DMS79 (cell line): ENCODE data around the gene TIAM2.
A peak's percentile ranks its signal among the peaks of the same experiment; 100 is the strongest.

ENCODE experiments used
- DNase-seq: peaks from one replicate; lab custom pipeline; 2025; lab: John Stamatoyannopoulos, UW

TIAM2 gene

DNA sequence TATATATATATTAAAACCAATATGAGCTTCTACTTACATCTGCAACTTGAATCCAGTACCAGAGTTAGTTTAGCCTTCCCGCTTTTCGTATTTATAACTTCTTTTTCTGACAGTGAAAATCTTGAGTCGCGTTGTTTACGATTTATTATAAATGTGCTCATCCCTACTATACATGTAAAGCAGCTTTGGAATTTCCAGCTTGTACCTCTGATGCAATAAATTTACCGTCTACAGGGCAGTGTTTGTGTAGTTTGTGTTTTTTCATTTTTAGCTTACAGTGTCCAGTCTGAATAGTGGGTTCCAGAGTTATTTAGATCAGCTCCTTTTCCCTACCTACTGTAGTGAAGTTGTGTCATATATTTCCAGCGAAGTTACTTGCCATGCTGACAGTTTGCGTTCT is 66.3 kb downstream of the TIAM2 start:
- DNase-seq = no peak

DNA sequence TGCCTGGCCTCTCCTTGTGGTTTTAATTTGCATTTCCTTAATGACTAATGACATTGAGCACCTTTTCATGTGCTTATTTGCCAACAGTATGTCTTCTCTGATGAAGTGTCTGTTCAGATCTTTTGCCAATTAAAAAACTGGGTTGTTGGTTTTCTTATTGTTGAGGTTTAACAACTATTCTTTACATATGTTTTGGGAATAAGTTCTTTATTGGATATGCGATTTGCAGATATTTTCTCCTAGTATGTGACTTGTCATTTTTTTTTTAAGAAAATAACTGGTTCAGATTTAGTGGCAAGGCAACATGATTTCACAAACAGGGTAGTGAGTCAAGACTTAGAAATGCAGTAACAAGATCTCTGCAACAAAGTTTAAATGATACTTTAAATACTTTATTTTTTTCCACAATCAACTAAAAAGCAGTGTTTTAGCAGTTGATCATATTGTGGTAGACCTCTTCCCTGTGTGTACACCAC is 67.8 kb downstream of the TIAM2 start:
- DNase-seq = no peak

DNA sequence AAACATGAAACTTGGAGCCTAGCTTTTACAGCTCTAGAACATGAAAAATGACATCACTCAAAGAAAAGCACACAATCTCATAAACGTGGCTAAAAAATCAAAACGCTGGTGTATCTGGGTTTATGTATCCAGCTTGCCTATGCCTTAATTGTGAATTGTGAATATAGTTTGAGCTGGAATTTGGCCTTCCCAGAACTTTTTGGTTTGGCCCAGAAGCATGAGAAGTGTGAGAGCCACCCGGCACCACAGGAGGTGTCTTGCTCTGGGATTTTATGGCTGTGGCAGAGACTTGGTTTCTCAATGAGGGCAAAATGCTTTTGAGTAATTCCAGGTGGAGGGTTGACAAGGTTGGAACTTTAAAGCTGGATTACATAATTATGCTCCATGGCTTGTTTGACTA is 69.2 kb downstream of the TIAM2 start:
- DNase-seq = no peak

DNA sequence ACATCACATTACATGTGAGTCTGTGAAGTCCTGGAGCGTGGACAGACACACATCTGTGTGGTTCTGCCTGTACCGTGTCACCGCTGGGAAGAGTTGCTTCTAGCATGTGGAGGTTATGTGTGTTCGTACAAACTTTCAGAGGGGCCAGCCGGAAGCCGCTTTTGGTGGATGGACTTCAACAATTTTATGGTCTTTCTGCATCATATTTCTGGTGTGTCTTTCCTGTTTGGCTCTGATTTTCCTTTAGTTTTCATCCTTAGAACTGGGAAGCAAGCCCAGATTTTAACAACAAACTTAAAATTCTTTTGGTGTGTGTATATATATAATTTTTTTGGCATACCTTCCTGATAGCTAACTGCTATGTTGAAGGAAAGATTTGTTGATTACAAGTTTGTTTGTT is 71.2 kb downstream of the TIAM2 start:
- DNase-seq = no peak

DNA sequence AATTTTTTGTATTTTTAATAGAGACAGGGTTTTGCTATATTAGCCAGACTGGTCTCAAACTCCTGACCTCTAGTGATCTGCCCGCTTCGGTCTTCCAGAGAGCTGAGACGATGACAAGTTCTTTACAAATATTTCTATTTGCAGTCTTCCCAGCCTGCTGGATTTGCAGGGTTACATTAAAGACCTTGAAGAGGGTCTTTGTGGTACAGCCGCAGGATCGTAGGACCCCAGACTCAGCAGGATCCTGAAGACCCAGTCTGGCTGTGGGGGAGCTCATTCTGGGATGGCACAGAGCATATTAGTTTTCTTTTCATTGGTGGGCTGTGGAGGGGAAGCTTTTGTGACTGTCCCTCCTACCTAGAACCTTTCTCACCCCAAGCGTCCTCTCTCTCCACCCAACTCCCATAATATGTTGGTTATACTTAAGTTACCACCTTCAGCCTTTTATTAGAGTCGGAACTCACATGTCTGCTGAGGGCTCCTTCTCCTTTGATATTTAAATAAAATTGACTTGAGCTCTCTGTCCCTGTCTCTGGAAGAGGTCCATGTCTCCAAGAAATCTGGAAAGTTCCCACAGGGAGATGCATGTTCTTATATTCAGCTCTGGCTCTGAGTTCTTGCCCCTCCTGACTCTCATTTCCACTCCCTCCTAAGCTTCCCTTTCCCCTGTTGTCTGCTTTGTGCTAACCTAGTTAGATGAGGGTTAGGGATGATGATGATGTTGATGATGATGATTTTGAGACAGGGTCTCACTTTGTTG is 72.0 kb downstream of the TIAM2 start:
- no peak for DNase-seq

DNA sequence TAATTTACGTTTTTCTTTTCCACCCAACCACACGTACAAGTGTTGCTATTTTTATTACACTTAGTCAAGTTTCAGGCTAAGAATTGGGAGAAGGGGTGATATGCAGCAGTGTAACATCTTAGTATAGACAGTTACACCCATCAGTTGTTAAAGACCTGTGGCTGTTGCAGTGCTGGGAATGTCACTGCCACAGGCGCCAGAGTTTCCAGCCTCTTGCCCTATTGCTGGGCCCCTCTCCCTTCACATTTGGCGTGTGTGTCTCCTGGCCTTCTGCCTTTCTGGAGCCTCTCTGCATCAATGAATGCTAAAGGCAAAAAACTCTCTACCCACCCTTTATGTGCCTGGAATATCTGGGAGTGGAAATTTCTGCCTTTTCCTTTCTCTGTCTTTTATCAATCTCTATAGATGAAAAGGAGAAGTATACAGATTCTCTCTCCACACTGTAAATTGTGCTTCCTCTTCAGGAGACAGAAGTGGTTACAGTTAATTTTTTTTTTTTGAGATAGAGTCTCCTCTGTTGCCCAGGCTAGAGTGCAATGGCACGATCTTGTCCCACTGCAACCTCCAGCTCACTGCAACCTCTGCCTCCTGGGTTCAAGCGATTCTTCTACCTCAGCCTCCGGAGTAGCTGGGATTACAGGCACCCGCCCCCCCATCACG is 73.0 kb downstream of the TIAM2 start:
- no peak for DNase-seq

DNA sequence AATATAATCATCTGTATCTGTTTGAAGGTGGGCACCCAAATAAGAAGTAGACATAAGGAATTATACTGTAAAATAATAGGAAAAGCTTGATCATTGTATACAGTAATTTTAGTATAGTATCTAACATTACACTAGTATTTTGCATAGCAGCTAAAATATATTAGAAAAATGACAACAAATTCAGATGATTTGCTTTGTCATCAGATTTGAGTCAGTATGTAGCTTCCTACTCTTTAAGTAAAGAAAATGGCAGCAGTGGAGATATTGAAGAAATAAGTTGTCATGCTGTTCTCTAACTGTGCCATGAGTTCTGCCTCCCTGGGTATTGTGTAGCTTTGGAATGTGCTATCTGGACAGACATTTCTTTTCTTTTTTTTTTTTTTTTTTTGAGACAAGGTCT is 74.4 kb downstream of the TIAM2 start:
- no peak for DNase-seq

DNA sequence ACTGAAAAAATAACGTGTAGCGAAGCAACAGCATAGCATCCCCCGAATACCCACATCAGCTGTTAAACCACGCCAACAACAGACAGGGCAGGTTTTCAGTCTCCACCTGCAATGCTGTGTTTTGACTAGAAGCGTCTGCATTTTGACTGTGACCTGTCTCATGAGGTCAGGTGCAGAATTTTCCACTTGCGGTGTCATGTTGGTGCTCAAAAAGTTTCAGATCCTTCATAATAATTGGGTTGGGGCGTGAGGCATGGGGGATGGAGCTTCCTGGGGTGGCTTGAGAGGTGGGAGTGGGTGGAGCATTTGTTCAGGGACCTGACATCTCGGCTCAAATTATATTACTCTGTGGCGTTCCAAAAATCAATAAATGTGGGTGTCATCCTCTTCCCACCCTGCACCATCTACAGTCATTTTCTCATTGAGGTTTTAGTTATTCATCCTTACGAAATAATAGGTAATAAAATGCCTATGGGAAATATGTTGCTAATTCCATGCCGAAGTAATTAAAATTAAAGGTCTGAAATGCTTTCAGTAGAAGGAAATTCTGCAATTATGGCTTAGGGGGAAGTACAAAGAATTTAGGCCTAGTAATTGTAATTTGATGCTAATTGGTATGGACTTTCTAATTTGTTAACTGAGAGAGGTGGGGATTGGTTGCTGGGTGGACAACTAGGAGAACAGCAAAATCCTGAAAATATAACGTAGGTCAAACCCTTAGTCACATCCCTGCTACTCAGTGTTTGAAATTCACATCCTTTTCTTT is 81.0 kb downstream of the TIAM2 start:
- no peak for DNase-seq

DNA sequence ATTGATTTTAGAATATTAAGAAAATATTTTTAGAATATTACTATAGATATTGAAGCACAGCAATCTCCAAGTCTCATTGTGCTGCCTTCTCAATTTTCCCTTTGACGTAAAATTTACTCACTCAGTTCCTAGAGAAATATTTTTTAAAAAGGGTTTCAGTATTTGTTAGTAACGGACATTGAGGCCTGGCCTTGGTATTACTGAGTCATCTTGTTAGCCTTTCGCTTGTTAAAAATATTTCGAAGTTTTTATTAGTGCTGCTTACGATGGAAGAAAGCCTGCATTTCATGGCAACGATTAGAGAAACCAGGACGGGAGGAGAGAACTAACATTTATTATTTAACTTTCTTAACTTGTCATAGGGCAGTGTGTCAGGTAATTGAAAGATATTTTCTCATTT is 82.2 kb downstream of the TIAM2 start:
- no peak for DNase-seq

DNA sequence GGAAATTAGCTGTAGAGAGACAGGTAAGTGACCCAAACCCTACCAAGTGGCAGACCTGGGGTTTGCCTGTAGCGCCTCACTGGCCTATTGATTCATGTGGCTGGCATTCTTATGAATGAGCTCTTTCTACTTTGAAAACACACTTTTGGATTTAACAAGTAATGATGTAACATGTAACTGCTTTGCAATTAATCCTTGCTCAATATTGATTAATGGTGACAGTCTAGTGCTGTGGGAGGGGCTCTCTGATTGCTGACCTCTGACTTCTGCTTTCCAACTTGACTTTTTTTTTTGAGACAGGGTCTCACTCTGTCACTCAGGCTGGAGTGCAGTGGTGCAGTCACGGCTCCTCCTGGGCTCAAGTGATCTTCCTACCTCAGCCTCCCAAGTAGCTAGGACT is 82.7 kb downstream of the TIAM2 start:
- DNase-seq = no peak

DNA sequence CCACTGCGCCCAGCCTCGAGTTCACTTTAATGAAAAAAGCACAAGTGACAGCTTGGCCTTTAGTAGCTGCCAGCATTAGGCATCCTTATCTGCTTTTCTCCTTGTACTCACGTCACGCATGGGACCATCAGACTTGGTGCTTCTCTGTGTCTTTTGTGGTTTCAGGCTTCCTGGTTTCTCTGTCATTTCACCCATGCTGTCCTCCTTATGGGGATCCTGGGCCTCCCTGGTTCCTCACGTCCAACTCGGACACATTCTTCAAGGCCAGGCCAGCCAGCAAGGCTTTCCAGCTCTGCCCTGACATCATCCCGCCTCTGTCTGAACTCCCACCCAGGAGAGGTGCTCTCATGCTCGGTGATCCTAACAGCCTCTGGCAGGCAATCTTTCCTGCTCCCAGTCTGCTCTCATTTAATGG is 83.2 kb downstream of the TIAM2 start:
- no peak for DNase-seq

DNA sequence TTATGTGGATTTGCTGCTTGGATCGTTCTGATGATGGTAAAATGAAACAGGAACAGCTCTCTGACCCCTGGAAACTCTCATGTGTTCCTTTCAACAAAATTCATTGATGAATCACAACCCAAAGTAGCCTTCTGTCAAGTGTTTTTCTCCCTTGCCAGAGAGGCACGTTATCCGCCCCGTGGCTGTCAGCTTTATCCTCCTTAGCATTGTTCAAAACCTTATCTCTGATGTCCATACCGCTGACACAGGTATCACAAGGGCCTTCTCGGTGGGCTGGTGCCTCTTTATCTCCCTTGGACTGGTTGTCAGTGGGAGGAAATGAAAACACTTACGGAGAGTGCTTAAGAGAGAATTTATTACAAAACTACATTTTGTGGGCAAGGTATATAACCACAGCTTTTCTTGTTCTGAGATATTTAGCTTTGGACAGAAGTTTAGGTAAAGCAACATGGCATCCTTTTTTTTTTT is 84.9 kb downstream of the TIAM2 start:
- no peak for DNase-seq

DNA sequence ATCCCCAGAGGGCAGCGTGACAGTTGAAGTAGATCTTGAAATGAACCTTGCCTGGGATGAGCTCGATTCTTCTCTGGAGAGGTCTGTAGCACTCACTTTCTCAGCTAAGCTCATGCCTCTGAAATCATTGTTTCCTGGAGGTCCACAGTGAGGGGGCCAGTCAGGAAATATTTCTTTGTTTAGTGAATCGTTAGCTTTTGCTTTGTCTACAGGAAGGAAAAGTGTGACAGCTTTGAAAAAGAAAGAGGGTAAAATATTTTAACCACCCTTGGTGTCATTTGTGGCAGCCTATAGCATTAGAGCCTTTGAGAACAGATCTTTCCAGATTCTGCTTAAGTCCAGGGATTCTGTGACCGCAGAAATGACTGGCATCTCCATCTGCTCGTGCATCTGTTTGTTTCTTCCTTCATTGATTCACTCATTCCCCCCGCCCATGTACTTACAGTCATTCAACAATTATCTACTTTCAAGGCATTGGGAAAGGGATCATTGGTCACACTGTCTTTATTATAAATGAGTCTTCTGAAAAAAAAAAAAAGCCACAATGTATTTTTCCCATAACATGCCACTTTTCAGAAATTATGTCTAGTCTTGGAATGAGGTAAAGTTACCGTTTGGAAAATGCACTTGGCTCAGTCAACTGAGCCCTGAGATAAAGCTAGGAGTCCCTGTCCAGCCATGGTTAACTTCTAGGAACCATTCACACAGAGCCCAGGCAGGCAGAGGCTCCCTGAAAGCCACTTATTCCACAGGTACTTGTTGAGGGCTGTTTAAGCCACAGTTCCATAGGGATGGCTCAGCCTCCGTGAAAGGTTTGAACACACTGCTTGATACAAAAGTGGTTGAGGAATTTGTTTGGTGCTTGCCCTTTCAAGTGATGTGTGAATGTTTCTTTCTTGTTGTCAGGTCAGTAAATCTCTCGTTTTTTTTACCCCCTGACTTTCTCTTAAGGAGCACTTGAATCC is 86.0 kb downstream of the TIAM2 start:
- DNase-seq = peak; percentile 36

DNA sequence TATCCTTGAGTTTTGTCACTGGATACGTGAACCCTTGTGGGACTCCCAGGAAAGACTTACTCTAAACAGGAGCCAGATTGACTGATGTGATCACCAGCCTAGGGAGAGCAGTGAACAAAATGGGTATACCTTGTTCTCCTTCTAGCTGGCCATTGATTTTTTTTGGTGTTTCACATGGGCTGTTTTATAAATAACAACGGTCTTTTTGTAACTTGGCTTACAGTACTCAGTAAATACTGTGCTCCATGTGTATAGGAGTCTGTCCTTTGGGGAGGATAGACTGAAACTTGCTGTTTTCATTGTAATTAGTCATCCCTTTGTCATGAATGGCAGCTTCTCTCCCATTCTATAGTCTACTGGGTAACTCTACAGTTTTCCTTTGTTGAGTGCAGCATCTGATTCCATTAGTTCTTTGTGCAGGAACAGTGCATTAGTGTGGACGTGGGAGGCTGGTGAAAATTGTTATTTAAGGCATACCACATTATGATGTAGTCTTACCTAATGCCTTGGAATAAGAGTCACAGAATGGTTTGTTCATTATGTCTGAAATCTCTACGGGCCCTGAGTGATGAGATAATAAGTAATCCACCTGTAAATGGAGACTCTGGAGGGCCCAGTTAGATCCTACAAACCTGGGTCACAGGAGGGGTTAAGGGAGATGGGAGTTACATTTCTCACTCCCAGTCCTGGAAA is 89.5 kb downstream of the TIAM2 start:
- no peak for DNase-seq

DNA sequence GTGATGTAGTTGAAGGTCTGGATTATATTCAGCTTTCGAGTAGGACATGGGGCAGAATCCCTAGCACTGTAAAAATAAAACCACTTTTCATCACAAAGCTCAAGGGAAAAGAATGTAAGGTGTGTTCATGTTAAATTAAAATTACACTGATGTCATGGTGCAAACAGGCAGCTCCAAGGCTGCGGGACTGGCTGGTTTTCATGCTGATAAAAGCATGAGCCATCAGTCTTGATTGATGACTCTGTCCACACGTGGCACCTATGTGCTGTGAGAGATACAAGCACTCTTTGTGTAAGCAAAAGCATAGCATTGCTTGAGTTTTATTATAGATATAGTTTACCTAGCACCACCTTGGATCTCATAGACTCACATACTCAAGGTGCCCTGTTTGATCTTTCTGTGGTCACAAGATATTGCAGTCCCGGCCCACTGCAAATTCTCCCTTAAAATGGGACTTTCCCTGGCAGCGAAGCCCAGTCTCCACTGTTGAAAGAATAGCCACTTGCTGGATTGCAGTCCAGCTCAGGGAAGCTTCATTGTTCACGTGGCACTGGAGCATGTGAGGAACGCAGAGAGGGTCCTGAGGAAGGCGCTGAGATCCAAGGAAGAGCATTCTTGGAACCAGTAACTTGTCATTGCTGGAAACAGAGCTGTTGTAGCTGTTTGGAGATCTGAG is 90.6 kb downstream of the TIAM2 start:
- no peak for DNase-seq

DNA sequence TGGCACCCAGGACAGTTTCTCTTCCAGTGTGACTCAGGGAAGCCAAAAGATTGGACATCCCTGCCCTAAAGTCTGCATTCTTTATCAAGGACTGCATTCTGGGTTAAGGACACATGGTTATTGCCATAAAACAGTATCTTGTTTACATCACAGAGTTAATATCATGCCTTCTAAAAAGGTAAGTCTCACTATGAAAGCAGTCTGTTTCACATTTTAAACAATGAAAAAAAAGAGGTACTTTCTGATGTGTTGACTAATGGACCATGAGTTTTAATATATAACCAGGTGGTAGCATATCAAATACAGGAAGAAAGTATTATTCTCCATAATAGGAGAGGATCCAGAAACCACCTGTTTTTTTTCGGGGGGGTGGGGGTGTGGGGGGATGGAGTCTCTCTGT is 93.7 kb downstream of the TIAM2 start:
- DNase-seq = no peak

DNA sequence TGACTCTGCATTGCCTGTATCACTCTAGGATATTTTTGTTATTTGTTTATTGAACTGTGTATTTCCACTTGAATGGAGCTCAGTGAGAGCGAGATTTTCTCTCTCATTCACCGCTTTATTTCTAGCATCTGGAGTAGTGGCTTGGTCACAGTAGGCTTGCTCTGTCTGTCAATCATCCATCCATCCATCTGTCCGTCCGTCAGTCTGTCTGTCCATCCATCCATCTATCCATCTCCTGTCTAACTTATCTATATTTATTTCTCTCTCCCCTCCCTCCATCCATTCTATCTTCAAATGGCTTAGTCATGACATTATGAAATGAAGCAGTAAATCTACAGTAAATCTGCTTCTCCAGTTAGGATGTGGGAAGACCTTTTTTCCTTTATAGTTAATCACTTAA is 94.6 kb downstream of the TIAM2 start:
- no peak for DNase-seq

DNA sequence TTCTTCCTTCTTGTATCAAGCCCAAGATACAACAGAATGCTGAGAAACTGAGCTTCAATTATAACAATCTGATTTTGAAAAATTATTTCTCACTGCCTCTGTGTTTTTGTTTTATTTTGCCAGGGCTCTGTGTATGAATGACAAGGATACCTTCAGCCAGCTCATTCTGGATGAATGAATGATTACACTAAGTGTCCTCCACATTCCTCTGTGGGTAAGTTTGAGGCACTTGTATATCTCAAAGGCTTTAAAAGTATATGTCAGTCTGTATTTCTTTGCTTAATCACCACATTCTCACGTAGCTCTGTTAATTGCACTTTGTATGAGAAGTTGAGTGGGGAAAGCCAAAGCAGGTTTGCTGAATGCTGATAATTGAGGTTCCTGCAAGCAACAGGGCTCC is 95.1 kb downstream of the TIAM2 start:
- no peak for DNase-seq

DNA sequence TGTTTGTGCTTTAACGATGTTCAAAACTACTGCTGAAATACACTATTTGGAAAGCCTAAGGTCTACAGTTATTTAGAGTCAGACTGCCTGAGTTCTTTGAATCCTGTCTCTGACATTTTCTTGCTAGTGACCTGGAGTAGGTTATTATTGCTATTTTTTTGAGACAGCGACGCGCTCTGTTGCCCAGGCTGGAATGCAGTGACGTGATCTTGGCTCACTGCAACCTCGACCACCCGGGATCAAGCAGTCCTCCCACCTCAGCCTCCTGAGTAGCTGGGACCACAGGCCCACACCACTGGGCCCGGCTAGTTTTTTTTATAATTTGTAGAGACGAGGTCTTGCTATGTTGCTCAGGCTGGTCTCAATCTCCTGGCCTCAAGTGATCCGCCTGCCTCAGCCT is 96.6 kb downstream of the TIAM2 start:
- DNase-seq = no peak

DNA sequence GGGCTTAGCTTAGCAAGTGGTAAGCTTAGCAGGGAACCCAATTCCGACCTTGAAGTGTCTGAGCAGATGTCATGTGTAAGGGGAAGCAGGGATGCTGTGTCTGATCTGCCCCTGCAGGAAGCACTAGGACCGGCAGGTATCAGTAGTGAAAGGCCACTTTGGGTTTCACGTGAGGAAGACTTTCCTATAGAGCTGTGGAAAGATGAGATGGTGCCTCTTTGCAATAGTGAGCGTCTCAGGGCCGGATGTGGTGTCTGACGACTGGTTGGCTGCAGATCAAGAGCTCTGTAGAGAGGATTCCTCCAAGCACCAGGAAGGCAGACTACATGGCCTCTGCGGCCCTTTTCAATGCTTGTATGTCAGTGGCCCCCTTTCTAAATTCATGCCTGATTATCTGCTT is 98.3 kb downstream of the TIAM2 start:
- DNase-seq = no peak

DNA sequence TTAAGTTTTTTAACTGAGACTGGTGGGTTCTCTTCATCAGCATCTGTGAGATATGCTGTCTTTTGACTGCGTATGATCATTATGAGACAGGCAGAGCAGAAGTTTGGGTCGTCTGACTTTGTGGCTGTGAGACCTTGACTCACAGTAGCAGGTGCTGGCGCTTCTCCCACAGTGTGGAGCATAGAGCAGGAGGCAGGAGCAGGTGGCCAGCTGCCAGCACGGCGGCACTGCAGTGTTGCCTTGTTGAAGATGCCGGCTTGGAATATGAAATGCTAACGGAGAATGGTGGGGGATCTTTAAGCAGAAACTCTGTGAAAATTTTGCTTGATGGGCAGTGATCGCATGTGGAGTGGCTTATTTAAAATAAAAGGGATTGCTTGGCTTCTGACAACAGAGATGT is 105.0 kb downstream of the TIAM2 start:
- peak; percentile 45 for DNase-seq
